ENCODE results near the gene CC2D2A.

The CC2D2A gene

GRCh38 chr4:15585331-15585730, 115.6 kb downstream of the CC2D2A start:
- no peaks in the 10 kb centered on the region for H3K36me3 ChIP-seq (ENCODE audit: control insufficient read depth, low read length)
- TF ChIP-seq CTCF (IDR thresholded peaks at IDR 0.05; ENCODE audit: low read depth, low read length, poor library complexity, severe bottlenecking) (no peak), EZH2phosphoT487 (IDR thresholded peaks at IDR 0.05; ENCODE audit: borderline replicate concordance, low read length) (no peak)
- H3K9me2 ChIP-seq (replicated peaks; ENCODE audit: control insufficient read depth, low read length): peaks cover 4% of the 10 kb centered on the region
- no peaks in the 10 kb centered on the region for H3K9me3 ChIP-seq (ENCODE audit: control insufficient read depth, insufficient read depth, low read length)
- no peak overlapping the region for H3K4me3 ChIP-seq (ENCODE audit: low read length)
- H3F3A ChIP-seq (ENCODE audit: control insufficient read depth, insufficient read depth): no peaks in the 10 kb centered on the region; the same call in 1 of the 2 replicates
- H3K4me2 ChIP-seq (ENCODE audit: low read length): no peak overlapping the region
- H3K27ac ChIP-seq (ENCODE audit: low read depth, low read length): no peak overlapping the region
- H3K79me2 ChIP-seq (ENCODE audit: control insufficient read depth, low read length): no peaks in the 10 kb centered on the region
- no peaks in the 10 kb centered on the region for H3K27me3 ChIP-seq (ENCODE audit: control insufficient read depth, low read length)
- peaks cover 14% of the 10 kb centered on the region for H3K4me1 ChIP-seq (ENCODE audit: control insufficient read depth, low read length)
- no peaks in the 10 kb centered on the region for H4K20me1 ChIP-seq (ENCODE audit: control insufficient read depth, insufficient read depth, low read depth, low read length)

- H3K4me2 ChIP-seq (ENCODE audit: low read length): no peak overlapping the region
- H3K79me2 ChIP-seq (ENCODE audit: control insufficient read depth, low read length): no peaks in the 10 kb centered on the region
- peaks cover 4% of the 10 kb centered on the region for H3K9me2 ChIP-seq (replicated peaks; ENCODE audit: control insufficient read depth, low read length)
- H3K4me1 ChIP-seq (ENCODE audit: control insufficient read depth, low read length): peaks cover 14% of the 10 kb centered on the region
- H3F3A ChIP-seq (ENCODE audit: control insufficient read depth, insufficient read depth): no peaks in the 10 kb centered on the region; the same call in 1 of the 2 replicates
- no peaks in the 10 kb centered on the region for H3K27me3 ChIP-seq (ENCODE audit: control insufficient read depth, low read length)
- no peak overlapping the region for H3K27ac ChIP-seq (ENCODE audit: low read depth, low read length)
- H3K9me3 ChIP-seq (ENCODE audit: control insufficient read depth, insufficient read depth, low read length): no peaks in the 10 kb centered on the region
- no peaks in the 10 kb centered on the region for H4K20me1 ChIP-seq (ENCODE audit: control insufficient read depth, insufficient read depth, low read depth, low read length)
- H3K36me3 ChIP-seq (ENCODE audit: control insufficient read depth, low read length): no peaks in the 10 kb centered on the region
- TF ChIP-seq CTCF (IDR thresholded peaks at IDR 0.05; ENCODE audit: low read depth, low read length, poor library complexity, severe bottlenecking) (no peak), EZH2phosphoT487 (IDR thresholded peaks at IDR 0.05; ENCODE audit: borderline replicate concordance, low read length) (no peak)
- H3K4me3 ChIP-seq (ENCODE audit: low read length): no peak overlapping the region
Measured at GRCh38 chr4:15586066-15586465, 116.4 kb downstream of the CC2D2A start.

- no peak overlapping the region for H3K4me2 ChIP-seq (ENCODE audit: low read length)
- TF ChIP-seq EZH2phosphoT487 (IDR thresholded peaks at IDR 0.05; ENCODE audit: borderline replicate concordance, low read length) (no peak), CTCF (IDR thresholded peaks at IDR 0.05; ENCODE audit: low read depth, low read length, poor library complexity, severe bottlenecking) (no peak)
Measured at GRCh38 chr4:15587649-15588048, 118.0 kb downstream of the CC2D2A start.

More at GRCh38 chr4:15587649-15588048, 118.0 kb downstream of the CC2D2A start:
- Histone ChIP-seq H3K9me2 (replicated peaks; ENCODE audit: control insufficient read depth, low read length) (no peaks in the 10 kb centered on the region), H3F3A (ENCODE audit: control insufficient read depth, insufficient read depth) (no peaks in the 10 kb centered on the region), H3K27me3 (ENCODE audit: control insufficient read depth, low read length) (no peaks in the 10 kb centered on the region), H3K4me1 (ENCODE audit: control insufficient read depth, low read length) (peaks cover 14% of the 10 kb centered on the region), H3K9me3 (ENCODE audit: control insufficient read depth, insufficient read depth, low read length) (no peaks in the 10 kb centered on the region), H3K79me2 (ENCODE audit: control insufficient read depth, low read length) (no peaks in the 10 kb centered on the region), H3K4me3 (ENCODE audit: low read length) (no peak overlapping the region), H3K27ac (ENCODE audit: low read depth, low read length) (no peak overlapping the region), H4K20me1 (ENCODE audit: control insufficient read depth, insufficient read depth, low read depth, low read length) (no peaks in the 10 kb centered on the region), H3K36me3 (ENCODE audit: control insufficient read depth, low read length) (no peaks in the 10 kb centered on the region)

Measured in DOHH2 (cell line).